SK-N-SH treated with all-trans-retinoic acid at 6 μM for 48 hours (cell line): ENCODE results near the gene BCR.

ENCODE experiments used
- ATAC-seq: fragments of 200-7000 bp; cut with Tn5 transposase; 3 replicates; pipeline ENCODE4 v1.9.1; 2020; ENCODE audit warnings: mild to moderate bottlenecking, moderate library complexity
- ARNTL ChIP-seq: fragments of 450-650 bp; formaldehyde crosslinking; IDR thresholded peaks from 2 replicates; pipeline ENCODE4 v1.5.0; 2020; ENCODE audit warnings: low read depth, mild to moderate bottlenecking, moderate library complexity, borderline replicate concordance
- BACH2 ChIP-seq: fragments of 250-450 bp; sonication (Bioruptor Pico); IDR thresholded peaks from 2 replicates; pipeline ENCODE4 v1.9.0; 2021; ENCODE audit warnings: mild to moderate bottlenecking, borderline replicate concordance
- CREB5 ChIP-seq: fragments of 250-450 bp; sonication (Bioruptor Pico); IDR thresholded peaks from 2 replicates; pipeline ENCODE4 v1.5.1; 2020; ENCODE audit warnings: low read depth, mild to moderate bottlenecking, moderate library complexity
- CSDC2 ChIP-seq: fragments of 250-450 bp; sonication (Bioruptor Pico); IDR thresholded peaks from 2 replicates; pipeline ENCODE4 v1.5.0; 2020; ENCODE audit warnings: mild to moderate bottlenecking, moderate library complexity
- CSRNP3 ChIP-seq: fragments of 250-450 bp; sonication (Bioruptor Pico); IDR thresholded peaks from 2 replicates; pipeline ENCODE4 v1.5.1; 2021; ENCODE audit warnings: mild to moderate bottlenecking, moderate library complexity
- ESRRG ChIP-seq: fragments of 250-450 bp; sonication (Bioruptor Pico); IDR thresholded peaks from 2 replicates; pipeline ENCODE4 v1.6.1; 2021; ENCODE audit warnings: mild to moderate bottlenecking
- GLIS3 ChIP-seq: fragments of 250-450 bp; sonication (Bioruptor Pico); IDR thresholded peaks from 2 replicates; pipeline ENCODE4 v1.5.0; 2020; ENCODE audit warnings: mild to moderate bottlenecking, moderate library complexity
- ISL1 ChIP-seq: fragments of 250-450 bp; sonication (Bioruptor Pico); IDR thresholded peaks from 2 replicates; pipeline ENCODE4 v2.1.2; 2022; ENCODE audit warnings: mild to moderate bottlenecking, moderate library complexity
- OSR1 ChIP-seq: fragments of 250-450 bp; sonication (Bioruptor Pico); IDR thresholded peaks from 2 replicates; pipeline ENCODE4 v1.8.0; 2022; ENCODE audit warnings: moderate library complexity, mild to moderate bottlenecking, inconsistent platforms
- RARB ChIP-seq: fragments of 250-450 bp; sonication (Bioruptor Pico); IDR thresholded peaks from 2 replicates; pipeline ENCODE4 v1.8.0; 2021; ENCODE audit warnings: mild to moderate bottlenecking, moderate library complexity
- SNAI2 ChIP-seq: fragments of 250-450 bp; sonication (Bioruptor Pico); IDR thresholded peaks from 2 replicates; pipeline ENCODE4 v1.5.0; 2020; ENCODE audit warnings: mild to moderate bottlenecking, moderate library complexity
- TCF4 ChIP-seq: fragments of 250-450 bp; sonication (Bioruptor Pico); IDR thresholded peaks from 2 replicates; pipeline ENCODE4 v1.8.0; 2021; ENCODE audit warnings: mild to moderate bottlenecking, moderate library complexity, borderline replicate concordance
- ZC3H10 ChIP-seq: fragments of 250-450 bp; sonication (Bioruptor Pico); IDR thresholded peaks from 2 replicates; pipeline ENCODE4 v1.5.1; 2021; ENCODE audit warnings: mild to moderate bottlenecking, moderate library complexity
- ZFP3 ChIP-seq: fragments of 250-450 bp; sonication (Bioruptor Pico); IDR thresholded peaks from 2 replicates; pipeline ENCODE4 v1.5.0; 2020; ENCODE audit warnings: mild to moderate bottlenecking, moderate library complexity
- ZNF565 ChIP-seq: fragments of 450-650 bp; formaldehyde crosslinking; conservative IDR thresholded peaks from 2 replicates; pipeline ENCODE4 v1.5.0; 2020; ENCODE audit warnings: low read depth, mild to moderate bottlenecking, moderate library complexity
- ZNF70 ChIP-seq: fragments of 450-650 bp; formaldehyde crosslinking; IDR thresholded peaks from 2 replicates; pipeline ENCODE4 v1.5.0; 2020; ENCODE audit warnings: mild to moderate bottlenecking, moderate library complexity
- ZNF8 ChIP-seq: fragments of 450-650 bp; formaldehyde crosslinking; IDR thresholded peaks from 2 replicates; pipeline ENCODE4 v1.5.0; 2020; ENCODE audit warnings: mild to moderate bottlenecking, moderate library complexity
- TF ChIP-seq, protein P1 (sequence below): fragments of 250-450 bp; sonication (Bioruptor Pico); IDR thresholded peaks from 2 replicates; pipeline ENCODE4 v1.8.0; 2020; ENCODE audit warnings: mild to moderate bottlenecking, moderate library complexity, borderline replicate concordance
- TF ChIP-seq, protein P2 (sequence below): fragments of 250-450 bp; sonication (Bioruptor Pico); IDR thresholded peaks from 2 replicates; pipeline ENCODE4 v1.5.0; 2020; ENCODE audit warnings: mild to moderate bottlenecking, moderate library complexity

BCR gene

DNA sequence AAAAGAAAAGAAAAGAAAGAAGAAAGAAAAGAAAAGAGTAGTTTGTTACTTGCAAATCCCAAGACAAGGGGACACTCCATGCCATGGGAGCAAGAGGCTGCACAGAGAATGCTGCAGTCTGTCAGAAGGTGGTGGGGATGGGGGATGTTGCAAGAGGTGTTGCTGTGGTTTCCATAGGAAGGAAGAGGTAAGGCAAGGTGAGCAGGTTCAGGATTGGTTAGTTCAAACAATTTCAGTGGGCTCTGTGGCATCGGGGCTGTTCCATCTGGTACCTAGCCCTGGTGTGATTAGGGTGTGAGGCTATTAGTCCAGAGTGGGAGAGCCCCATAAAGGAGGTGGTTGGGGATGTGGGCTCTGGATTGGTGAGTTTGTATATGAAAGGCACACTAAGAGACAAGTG is 172.7 kb downstream of the BCR start:
- TF ChIP-seq ZNF8 (CRISPR knock-in tag) (no peak), ARNTL (CRISPR knock-in tag) (no peak), ZC3H10 (CRISPR knock-in tag) (no peak), RARB (CRISPR knock-in tag) (no peak), ESRRG (no peak), OSR1 (CRISPR knock-in tag) (no peak), ZNF565 (CRISPR knock-in tag) (no peak), ISL1 (no peak)
- no peak for ATAC-seq

DNA sequence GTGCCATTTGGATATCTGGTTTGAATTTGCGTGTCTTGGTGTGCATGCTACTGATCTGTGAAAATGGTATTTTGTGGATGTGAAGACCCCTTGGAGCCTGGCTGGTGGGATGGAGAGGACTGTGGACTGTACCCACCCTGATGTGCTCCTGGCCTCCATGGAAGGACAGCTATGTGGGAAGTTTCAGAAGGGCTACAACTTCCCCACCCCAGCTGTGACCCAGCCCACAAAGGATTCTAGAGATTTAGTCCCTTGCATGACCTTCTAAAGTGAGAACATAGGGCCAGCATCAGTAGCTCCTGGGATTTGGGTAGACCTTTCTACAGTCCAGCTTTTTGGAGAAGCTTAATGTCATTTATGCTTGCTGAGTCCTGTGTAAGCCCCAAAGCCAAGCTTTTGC is 173.4 kb downstream of the BCR start:
- TF ChIP-seq, protein P1, sequence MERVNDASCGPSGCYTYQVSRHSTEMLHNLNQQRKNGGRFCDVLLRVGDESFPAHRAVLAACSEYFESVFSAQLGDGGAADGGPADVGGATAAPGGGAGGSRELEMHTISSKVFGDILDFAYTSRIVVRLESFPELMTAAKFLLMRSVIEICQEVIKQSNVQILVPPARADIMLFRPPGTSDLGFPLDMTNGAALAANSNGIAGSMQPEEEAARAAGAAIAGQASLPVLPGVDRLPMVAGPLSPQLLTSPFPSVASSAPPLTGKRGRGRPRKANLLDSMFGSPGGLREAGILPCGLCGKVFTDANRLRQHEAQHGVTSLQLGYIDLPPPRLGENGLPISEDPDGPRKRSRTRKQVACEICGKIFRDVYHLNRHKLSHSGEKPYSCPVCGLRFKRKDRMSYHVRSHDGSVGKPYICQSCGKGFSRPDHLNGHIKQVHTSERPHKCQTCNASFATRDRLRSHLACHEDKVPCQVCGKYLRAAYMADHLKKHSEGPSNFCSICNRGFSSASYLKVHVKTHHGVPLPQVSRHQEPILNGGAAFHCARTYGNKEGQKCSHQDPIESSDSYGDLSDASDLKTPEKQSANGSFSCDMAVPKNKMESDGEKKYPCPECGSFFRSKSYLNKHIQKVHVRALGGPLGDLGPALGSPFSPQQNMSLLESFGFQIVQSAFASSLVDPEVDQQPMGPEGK, result no peak
- no peak for TF ChIP-seq ARNTL (CRISPR knock-in tag)
- no peak for TF ChIP-seq GLIS3
- ATAC-seq, result no peak

DNA sequence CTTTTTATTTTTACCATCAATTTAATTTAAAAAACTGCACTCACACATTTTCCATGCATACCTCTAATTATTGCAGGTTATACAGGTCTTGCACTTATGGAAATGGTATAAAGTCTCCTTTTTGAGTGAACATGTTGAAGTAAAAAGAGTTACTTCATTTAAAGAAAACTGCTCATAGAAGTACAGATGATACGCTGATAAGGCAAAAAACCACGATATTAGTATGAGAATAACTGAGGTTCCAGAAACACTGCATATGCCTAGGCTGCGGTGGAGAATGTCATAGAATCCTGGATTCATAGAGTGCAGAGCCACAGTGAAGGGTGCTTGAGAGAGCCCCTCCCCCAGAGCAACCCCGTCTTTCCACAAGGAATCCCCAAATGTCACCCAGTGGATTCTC is 175.8 kb downstream of the BCR start:
- no peak for ATAC-seq
- no peak for TF ChIP-seq ISL1
- no peak for TF ChIP-seq RARB (CRISPR knock-in tag)
- no peak for TF ChIP-seq ZNF8 (CRISPR knock-in tag)
- no peak for TF ChIP-seq TCF4 (CRISPR knock-in tag)
- TF ChIP-seq, protein P2, sequence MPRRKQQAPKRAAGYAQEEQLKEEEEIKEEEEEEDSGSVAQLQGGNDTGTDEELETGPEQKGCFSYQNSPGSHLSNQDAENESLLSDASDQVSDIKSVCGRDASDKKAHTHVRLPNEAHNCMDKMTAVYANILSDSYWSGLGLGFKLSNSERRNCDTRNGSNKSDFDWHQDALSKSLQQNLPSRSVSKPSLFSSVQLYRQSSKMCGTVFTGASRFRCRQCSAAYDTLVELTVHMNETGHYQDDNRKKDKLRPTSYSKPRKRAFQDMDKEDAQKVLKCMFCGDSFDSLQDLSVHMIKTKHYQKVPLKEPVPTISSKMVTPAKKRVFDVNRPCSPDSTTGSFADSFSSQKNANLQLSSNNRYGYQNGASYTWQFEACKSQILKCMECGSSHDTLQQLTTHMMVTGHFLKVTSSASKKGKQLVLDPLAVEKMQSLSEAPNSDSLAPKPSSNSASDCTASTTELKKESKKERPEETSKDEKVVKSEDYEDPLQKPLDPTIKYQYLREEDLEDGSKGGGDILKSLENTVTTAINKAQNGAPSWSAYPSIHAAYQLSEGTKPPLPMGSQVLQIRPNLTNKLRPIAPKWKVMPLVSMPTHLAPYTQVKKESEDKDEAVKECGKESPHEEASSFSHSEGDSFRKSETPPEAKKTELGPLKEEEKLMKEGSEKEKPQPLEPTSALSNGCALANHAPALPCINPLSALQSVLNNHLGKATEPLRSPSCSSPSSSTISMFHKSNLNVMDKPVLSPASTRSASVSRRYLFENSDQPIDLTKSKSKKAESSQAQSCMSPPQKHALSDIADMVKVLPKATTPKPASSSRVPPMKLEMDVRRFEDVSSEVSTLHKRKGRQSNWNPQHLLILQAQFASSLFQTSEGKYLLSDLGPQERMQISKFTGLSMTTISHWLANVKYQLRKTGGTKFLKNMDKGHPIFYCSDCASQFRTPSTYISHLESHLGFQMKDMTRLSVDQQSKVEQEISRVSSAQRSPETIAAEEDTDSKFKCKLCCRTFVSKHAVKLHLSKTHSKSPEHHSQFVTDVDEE (CRISPR knock-in tag), result no peak
- TF ChIP-seq CSRNP3 (CRISPR knock-in tag), result no peak
- TF ChIP-seq ZNF565 (CRISPR knock-in tag), result no peak
- TF ChIP-seq, protein P1, result no peak
- TF ChIP-seq ZNF70 (CRISPR knock-in tag), result no peak
- no peak for TF ChIP-seq CSDC2
- TF ChIP-seq CREB5 (CRISPR knock-in tag), result no peak
- no peak for TF ChIP-seq SNAI2
- TF ChIP-seq OSR1 (CRISPR knock-in tag), result no peak
- TF ChIP-seq ESRRG, result no peak
- no peak for TF ChIP-seq ZFP3 (CRISPR knock-in tag)
- no peak for TF ChIP-seq GLIS3
- no peak for TF ChIP-seq BACH2 (CRISPR knock-in tag)
- TF ChIP-seq ZC3H10 (CRISPR knock-in tag), result no peak

DNA sequence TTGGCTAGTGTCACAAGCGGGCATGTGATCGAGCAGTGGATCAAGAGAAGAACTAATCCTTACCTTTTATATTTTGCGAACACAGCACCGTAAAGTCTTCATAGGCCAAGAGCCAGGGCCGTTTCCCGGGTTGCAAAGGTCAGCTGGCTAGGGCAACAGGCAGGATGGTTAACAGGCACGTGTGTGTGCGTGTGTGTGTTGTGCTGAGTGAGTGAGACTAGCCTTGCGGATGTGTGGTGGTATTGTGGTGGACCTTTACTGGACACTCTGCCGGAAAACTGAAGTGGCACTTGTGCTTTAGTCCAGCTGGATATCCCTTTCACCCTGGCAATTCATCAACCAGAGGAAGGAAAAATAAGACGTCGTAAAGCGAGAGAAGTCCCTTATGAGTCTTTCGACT is 176.7 kb downstream of the BCR start:
- no peak for TF ChIP-seq ZNF565 (CRISPR knock-in tag)

More for the DNA sequence above, 176.7 kb downstream of the BCR start:
- no peak for ATAC-seq
